IMR-90 (cell line): ENCODE results near the gene KCNF1.

Source experiments
- CHD1 ChIP-seq: IDR thresholded peaks from 2 replicates; pipeline ENCODE4 v1.6.1; 2012; ENCODE audit warnings: low read depth, low read length, improper control_type of control experiment
- CTCF ChIP-seq: conservative IDR thresholded peaks from 2 replicates; pipeline ENCODE4 v1.5.1; 2012; ENCODE audit warnings: mild to moderate bottlenecking, low read depth, low read length, improper control_type of control experiment
- FOS ChIP-seq: fragments of 150-350 bp; IDR thresholded peaks from 2 replicates; pipeline ENCODE4 v1.6.1; 2016; ENCODE audit warnings: low read depth, low read length
- MAFK ChIP-seq: IDR thresholded peaks from 2 replicates; pipeline ENCODE4 v1.6.1; 2012; ENCODE audit warnings: low read depth, low read length, improper control_type of control experiment
- NFE2L2 ChIP-seq: fragments of 150-350 bp; IDR thresholded peaks from 2 replicates; pipeline ENCODE4 v1.6.1; 2016; ENCODE audit warnings: low read depth, mild to moderate bottlenecking, low read length
- POLR2A ChIP-seq: IDR thresholded peaks from 2 replicates; pipeline ENCODE4 v1.6.1; 2012; ENCODE audit warnings: mild to moderate bottlenecking, low read depth, low read length
- RAD21 ChIP-seq: IDR thresholded peaks from 2 replicates; pipeline ENCODE4 v1.6.1; 2012; ENCODE audit warnings: low read length, improper control_type of control experiment

DNA sequence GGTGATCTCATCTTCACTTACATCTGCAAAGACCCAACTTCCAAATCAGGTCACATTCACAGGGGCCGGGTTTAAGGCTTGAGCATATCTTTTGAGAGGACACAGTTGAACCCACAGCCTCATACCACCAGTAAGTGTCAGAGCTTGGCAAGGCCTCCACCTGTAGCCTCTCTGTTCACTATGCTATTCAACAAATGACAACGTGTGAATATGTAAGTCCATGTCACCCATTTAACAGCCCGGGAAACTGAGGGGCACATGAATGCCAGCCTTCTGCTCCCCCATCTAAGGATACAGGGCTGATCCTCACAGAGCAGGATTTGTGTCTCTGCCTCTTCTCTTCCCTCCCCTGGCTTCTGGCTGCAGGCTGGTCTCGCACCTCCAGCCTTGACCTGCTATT, 3.5 kb upstream of the KCNF1 start:
- TF ChIP-seq CTCF: no peak
- TF ChIP-seq CHD1: no peak
- no peak for TF ChIP-seq RAD21
- no peak for TF ChIP-seq POLR2A
- no peak for TF ChIP-seq NFE2L2
- no peak for TF ChIP-seq FOS
- no peak for TF ChIP-seq MAFK
